NB4 (cell line): Measurements from ENCODE around the gene NRXN3.

Experiments used
- DNase-seq: peaks from one replicate; pipeline ENCODE4 v3.0.0; 2010; ENCODE audit warnings: low read depth
- H3K4me3 ChIP-seq: one replicate; pipeline ENCODE4 v1.5.1; 2011; ENCODE audit warnings: mild to moderate bottlenecking, low read depth, low read length, moderate library complexity
- MYC ChIP-seq: IDR thresholded peaks from 2 replicates; pipeline ENCODE4 v1.6.1; 2011; ENCODE audit warnings: low read depth, low read length
- POLR2A ChIP-seq: IDR thresholded peaks from 2 replicates; pipeline ENCODE4 v1.6.1; 2011; ENCODE audit warnings: mild to moderate bottlenecking; ENCODE audit not compliant: insufficient read length; ENCODE audit errors: extremely low read depth
- TF ChIP-seq, protein P1 (sequence below): IDR thresholded peaks from 2 replicates; pipeline ENCODE4 v1.6.1; 2011; ENCODE audit warnings: low read depth, low read length
- TF ChIP-seq, protein P2 (sequence below): IDR thresholded peaks from one replicate; pipeline ENCODE4 v1.5.1; 2012; ENCODE audit warnings: low read depth, low read length

NRXN3 gene

DNA sequence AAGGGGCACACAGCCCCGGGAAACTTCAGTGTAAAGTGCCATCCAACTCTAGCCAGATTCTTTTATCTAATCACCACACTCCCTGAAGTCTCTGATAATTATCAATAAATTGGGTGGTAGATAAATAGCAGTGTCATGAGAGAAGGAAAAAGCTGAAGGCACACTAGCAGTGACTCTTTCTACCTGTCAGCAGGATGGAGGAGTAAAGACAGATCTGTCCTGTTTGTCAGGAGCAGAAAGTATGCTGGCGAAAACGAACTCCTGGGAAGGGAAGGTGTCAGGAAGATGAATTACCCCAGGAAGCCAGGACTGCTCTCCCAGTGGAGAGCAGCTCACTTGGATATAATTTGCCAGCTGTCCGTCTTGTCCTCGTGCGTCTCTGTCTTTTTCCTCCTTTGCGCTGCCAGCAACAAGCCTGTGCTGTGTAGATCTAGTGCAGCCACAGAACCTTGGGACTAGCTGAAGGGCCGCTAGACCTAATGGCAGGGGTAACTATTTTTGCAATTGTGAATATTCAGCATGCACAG lies 1059.3 kb downstream of the NRXN3 start:
- TF ChIP-seq, protein P1, sequence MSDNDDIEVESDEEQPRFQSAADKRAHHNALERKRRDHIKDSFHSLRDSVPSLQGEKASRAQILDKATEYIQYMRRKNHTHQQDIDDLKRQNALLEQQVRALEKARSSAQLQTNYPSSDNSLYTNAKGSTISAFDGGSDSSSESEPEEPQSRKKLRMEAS: no peak
- TF ChIP-seq MYC: no peak
- TF ChIP-seq POLR2A: no peak
- TF ChIP-seq, protein P2, sequence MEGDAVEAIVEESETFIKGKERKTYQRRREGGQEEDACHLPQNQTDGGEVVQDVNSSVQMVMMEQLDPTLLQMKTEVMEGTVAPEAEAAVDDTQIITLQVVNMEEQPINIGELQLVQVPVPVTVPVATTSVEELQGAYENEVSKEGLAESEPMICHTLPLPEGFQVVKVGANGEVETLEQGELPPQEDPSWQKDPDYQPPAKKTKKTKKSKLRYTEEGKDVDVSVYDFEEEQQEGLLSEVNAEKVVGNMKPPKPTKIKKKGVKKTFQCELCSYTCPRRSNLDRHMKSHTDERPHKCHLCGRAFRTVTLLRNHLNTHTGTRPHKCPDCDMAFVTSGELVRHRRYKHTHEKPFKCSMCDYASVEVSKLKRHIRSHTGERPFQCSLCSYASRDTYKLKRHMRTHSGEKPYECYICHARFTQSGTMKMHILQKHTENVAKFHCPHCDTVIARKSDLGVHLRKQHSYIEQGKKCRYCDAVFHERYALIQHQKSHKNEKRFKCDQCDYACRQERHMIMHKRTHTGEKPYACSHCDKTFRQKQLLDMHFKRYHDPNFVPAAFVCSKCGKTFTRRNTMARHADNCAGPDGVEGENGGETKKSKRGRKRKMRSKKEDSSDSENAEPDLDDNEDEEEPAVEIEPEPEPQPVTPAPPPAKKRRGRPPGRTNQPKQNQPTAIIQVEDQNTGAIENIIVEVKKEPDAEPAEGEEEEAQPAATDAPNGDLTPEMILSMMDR: no peak
- DNase-seq: no peak
- H3K4me3 ChIP-seq: no peak overlapping the region

DNA sequence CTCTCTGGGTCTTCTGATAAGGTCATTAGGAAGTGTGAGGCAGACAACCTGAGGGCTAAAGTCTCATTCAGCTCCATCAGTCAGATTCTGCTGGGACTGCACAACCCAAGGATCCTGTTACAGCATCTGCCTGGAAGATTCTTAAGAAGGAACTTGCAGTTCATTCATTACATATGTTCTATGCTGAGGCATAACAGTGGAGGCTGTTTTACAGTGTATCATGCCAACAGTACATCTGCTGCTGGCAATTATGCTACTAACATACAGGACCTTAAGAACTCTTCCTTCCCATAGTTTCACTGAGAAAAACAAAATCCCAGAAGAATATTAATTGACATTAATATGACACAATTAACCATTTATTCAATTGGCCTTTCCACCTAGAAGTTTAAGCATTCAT lies 1072.5 kb downstream of the NRXN3 start:
- H3K4me3 ChIP-seq: no peak overlapping the region
- no peak for DNase-seq
- TF ChIP-seq, protein P2: no peak
- TF ChIP-seq MYC (no peak), POLR2A (no peak)
- TF ChIP-seq, protein P1: no peak

DNA sequence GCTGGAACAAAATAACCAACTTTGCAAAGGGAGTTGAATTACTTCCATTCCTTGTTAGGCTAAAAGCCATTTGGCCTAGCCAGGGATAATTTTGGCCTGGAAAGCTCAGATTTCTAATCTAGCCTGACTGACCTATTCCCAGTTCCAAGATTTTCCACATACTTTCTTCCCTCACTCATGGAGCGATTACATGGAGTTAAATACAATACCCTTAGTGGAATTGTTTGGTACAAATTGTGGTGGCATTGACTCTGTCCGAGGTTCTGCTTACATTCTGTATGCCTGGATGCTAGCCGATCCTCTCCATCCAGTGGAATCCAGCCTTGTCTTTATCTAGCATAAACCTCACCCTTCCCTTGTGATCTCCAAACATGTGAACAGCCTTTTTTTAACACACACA lies 1076.0 kb downstream of the NRXN3 start:
- TF ChIP-seq, protein P1: no peak
- TF ChIP-seq, protein P2: no peak
- TF ChIP-seq POLR2A (no peak), MYC (no peak)
- no peak for DNase-seq
- H3K4me3 ChIP-seq: no peak overlapping the region

DNA sequence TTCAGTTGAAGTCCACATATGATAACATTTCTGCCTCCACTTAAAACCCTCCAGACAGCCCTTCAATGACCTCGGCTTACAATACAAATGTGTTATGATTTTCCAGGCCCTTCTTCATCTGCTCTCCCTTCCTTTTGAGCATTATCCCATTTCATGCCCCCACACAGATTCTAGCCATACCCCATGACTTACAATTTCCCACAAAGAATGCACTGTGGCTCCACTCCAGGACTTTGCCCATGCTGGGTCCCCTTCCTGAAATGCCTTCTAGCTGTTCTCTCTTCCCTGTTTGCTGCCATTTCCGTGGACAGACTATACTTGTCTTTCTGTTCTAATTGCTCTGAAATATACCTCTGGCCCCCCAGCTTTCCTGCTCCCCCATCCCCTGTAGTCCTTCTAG lies 1078.0 kb downstream of the NRXN3 start:
- no peak overlapping the region for H3K4me3 ChIP-seq
- TF ChIP-seq, protein P1: no peak
- TF ChIP-seq POLR2A (no peak), MYC (no peak)
- TF ChIP-seq, protein P2: no peak
- no peak for DNase-seq

DNA sequence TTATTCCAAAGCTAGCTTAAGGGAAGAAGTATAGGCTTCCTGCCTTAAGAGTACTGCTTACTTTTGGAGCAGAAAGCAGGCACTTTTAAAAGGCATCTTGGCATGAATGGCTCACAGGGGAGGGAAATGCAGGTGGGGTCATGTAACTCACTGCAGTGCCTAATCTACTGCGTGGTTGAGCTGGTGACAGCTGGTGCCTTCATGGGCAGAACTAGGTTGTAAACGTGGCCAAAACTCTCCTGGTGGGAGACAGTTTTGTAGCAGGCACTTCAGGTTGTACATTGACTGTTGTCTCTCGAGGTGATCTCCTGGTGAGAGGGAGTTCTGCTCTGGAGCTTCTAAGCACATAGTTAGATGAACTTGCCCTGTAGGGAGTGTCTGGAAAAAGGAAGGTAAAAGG lies 1078.6 kb downstream of the NRXN3 start:
- H3K4me3 ChIP-seq: no peak overlapping the region
- TF ChIP-seq, protein P1: no peak
- DNase-seq: no peak

DNA sequence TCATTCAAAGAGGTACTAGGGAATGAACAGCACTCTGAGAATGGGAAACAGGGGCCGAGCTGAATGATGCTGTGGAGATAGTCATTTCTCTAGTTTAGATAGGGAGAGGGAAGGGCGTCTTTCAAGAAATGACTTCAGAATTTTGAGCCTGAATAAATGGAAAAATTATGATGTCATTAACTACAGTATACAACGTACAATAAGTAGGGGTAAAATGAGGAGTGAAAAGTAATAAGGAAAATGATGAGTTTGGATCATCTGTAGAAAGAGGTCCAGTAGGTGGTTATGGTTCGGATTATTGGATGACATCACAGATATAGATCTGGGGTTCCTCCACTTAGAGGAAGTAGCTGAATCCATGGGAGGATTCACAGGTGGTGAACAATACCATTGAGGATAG lies 1081.1 kb downstream of the NRXN3 start:
- H3K4me3 ChIP-seq: no peak overlapping the region
- no peak for DNase-seq
- TF ChIP-seq, protein P1: no peak
- TF ChIP-seq POLR2A (no peak), MYC (no peak)
- TF ChIP-seq, protein P2: no peak
